Suprapubic skin (tissue), 3 donors: Measurements from ENCODE around the gene SSMEM1.

Experiments used
- CTCF ChIP-seq, 2 donors: fragments of 200-600 bp in 1 of 2; fragments of 450-650 bp in 1 of 2; sonication (generic) in 1 of 2; IDR thresholded peaks; one replicate each; pipeline ENCODE4 v1.5.1; 2016 to 2019; ENCODE audit warnings: antibody characterized with exemption in 2 of 2, mild to moderate bottlenecking in 1 of 2, moderate library complexity in 1 of 2
- POLR2A ChIP-seq, 2 donors: fragments of 450-650 bp; IDR thresholded peaks; one replicate each; pipeline ENCODE4 v1.6.1; 2017; ENCODE audit warnings: antibody characterized with exemption in 2 of 2, mild to moderate bottlenecking in 2 of 2, moderate library complexity in 2 of 2

GRCh38 chr7:130160455-130160854 is 47.2 kb upstream of the SSMEM1 start:
- TF ChIP-seq CTCF (IDR thresholded peaks at IDR 0.05) (no peak), POLR2A (IDR thresholded peaks at IDR 0.05) (no peak)
